Panc1 (cell line): ENCODE measurements around the gene WBP2.

Experiments
- CTCF ChIP-seq: fragments of 450-650 bp; IDR thresholded peaks from 2 replicates; pipeline ENCODE4 v1.5.1; 2017; ENCODE audit warnings: mild to moderate bottlenecking
- POLR2AphosphoS5 ChIP-seq: IDR thresholded peaks from 2 replicates; pipeline ENCODE4 v1.6.1; 2012; ENCODE audit warnings: mild to moderate bottlenecking, low read depth, low read length, moderate library complexity
- REST ChIP-seq, 2 experiments: IDR thresholded peaks; 2 replicates each; pipeline ENCODE4 v1.6.1; 2011 to 2012; ENCODE audit warnings: low read depth in 2 of 2, control low read depth in 1 of 2, low read length in 1 of 2, mild to moderate bottlenecking in 1 of 2, moderate library complexity in 1 of 2; ENCODE audit not compliant: insufficient read depth in 1 of 2
- SIN3A ChIP-seq: IDR thresholded peaks from 2 replicates; pipeline ENCODE4 v1.6.1; 2012; ENCODE audit warnings: low read depth, mild to moderate bottlenecking, low read length, moderate library complexity, borderline replicate concordance; ENCODE audit not compliant: insufficient read depth

GRCh38 chr17:75834928-75835653 lies 20.0 kb downstream of the WBP2 start:
- no peak for TF ChIP-seq REST (IDR thresholded peaks at IDR 0.05; ENCODE audit: insufficient read depth in 1 of 2, low read depth in 2 of 2, low read length in 1 of 2)
- TF ChIP-seq CTCF = no peak
- no peak for TF ChIP-seq POLR2AphosphoS5
- TF ChIP-seq SIN3A = no peak
